LHCN-M2 (cell line): ENCODE measurements around the gene HSD11B1L. TPM values are rescaled to one million over a fixed set of nuclear protein-coding genes. Genes with fewer than 3 reads are reported as not detected.
"Not testable (repeated sequence)": the region's sequence is repeated elsewhere in the genome, so short reads cannot be mapped to it uniquely, and the experiment has no call there.

Source experiments
- DNase-seq: peaks from one replicate; pipeline ENCODE4 v3.0.0-alpha.2; 2012; ENCODE audit warnings: low read depth
- total RNA-seq: library from RNA; depleted of rRNA; stranded (reverse); fragments of >200 nt; gene quantifications from 2 replicates; pipeline ENCODE4 v1.2.3, GENCODE V29; 2014; rRNA removed

The HSD11B1L gene
- total RNA-seq, 1 experiment from 2014 or later, result 22.4 TPM

DNA sequence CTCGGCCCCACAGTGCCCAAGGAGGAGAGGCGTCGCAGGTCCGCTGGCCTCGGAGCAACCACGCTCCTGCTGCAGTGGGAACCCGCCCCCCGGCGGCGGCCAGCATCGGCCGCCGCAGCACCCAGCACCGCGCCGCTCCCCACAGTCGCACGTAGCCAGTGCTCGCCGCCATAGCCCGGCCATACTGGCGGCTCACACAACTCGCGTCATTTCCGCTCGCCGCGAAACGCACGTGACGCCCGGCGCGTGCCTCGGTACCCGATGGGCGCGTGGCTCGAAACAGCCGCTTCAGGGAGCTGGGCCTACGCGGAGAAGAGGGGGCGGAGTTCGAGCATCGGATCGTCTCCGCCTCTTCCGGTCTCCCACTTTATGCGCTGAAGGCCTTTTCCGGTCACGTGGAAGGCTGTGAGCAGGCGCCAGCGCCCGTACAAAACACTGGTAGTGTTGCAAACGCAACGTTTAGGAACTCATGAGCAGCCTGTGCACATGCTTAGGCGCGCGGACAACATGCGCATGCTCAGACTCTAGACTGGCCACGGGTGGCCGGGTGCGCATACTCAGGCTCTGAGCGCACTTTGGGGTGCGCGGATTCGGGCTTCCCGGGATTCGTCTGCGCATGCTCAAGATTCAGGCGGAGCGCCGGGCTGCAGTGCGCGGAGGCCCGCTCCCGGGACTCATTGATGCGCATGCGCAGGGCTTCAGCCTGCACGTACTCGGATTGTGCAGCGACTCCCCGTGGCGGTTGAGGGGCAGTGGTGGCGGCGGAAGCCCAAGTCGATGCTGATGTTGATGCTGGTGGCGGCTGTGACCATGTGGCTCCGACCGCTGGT lies 39.3 kb downstream of the HSD11B1L start, which contains the start of the genes CATSPERD and LONP1:
Gene CATSPERD, plus strand, starts transcription at position 677 of the 830 bp plus-strand sequence. Its CDS starts 101 bp downstream, at position 778.
Gene LONP1, minus strand, starts transcription at position 186 of the 830 bp plus-strand sequence. Its CDS starts 14 bp downstream, at position 172.
- peak; percentile 99 for DNase-seq

DNA sequence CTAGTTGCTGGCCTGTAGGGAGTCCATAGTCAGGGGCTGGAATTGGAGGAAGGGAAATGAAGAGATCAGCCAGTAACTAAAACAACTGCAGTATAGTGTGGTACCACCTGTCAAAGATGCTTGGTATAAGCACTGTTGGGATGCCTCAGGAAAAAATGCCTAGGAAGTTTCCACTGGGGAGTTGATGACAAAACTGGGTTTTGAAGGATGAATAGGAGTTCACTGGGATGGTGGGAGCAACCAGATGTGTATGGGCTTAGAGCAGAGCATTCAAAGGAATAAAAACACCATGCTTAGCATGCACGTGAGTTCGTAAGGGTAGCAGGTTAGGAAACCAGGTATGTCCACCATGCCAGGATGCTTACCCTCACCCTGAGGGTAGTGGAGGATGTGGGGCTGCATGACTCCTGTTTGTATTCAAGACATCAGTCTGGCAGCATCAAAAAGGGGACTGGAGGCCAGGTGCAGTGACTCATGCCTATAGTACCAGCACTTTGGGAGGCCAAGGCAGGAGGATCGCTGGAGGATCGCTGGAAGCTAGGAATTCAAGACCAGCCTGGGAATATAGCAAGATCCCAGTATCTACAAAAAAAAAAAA lies 46.7 kb downstream of the HSD11B1L start:
- DNase-seq, result no peak

DNA sequence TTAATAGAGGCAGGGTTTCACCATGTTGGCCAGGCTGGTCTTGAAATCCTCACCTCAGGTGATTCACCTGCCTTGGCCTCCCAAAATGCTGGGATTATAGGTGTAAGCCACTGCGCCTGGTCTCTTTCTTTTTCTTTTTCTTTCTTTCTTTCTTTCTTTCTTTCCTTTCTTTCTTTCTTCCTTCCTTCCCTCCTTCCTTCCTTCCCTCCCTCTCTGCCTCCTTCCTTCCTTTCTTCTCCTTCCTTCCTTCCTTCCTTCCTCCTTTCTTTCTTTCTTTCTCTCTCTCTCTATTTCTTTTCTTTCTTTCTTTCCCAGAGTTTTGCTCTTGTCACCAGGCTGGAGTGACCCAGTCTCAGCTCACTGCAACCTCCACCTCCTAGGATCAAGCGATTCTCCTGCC lies 52.3 kb downstream of the HSD11B1L start:
- DNase-seq, result not testable (repeated sequence)

Other genes with a start within 250 kb of the HSD11B1L start
- not detected in 2 replicates for gene ZNRF4, start 225.6 kb upstream of the HSD11B1L start, total RNA-seq
- gene TINCR, start 113.1 kb upstream of the HSD11B1L start, total RNA-seq, result 0.06 TPM in 1 of 2 replicates, not detected in the other
- gene SAFB2, start 58.3 kb upstream of the HSD11B1L start, total RNA-seq, result 17.6 and 23.2 TPM in 2 replicates
- 21.2 and 45.7 TPM in 2 replicates for gene SAFB, start 57.9 kb upstream of the HSD11B1L start, total RNA-seq
- 48.8 and 52.1 TPM in 2 replicates for gene MICOS13, start 511 bp upstream of the HSD11B1L start, total RNA-seq
- gene RPL36, start 9.3 kb downstream of the HSD11B1L start, total RNA-seq, result 795 and 866 TPM in 2 replicates
- 71.2 and 83.6 TPM in 2 replicates for gene LONP1, start 39.1 kb downstream of the HSD11B1L start, total RNA-seq
- not detected in 2 replicates for gene CATSPERD, start 39.6 kb downstream of the HSD11B1L start, total RNA-seq
- 2.0 and 2.9 TPM in 2 replicates for gene PRR22, start 103.7 kb downstream of the HSD11B1L start, total RNA-seq
- 44.6 and 47.6 TPM in 2 replicates for gene DUS3L, start 110.1 kb downstream of the HSD11B1L start, total RNA-seq
- not detected in 2 replicates for gene NRTN, start 124.0 kb downstream of the HSD11B1L start, total RNA-seq
- gene FUT6, start 158.7 kb downstream of the HSD11B1L start, total RNA-seq, result not detected in 2 replicates
- not detected in 2 replicates for gene FUT3, start 170.4 kb downstream of the HSD11B1L start, total RNA-seq
- not detected in 2 replicates for gene FUT5, start 189.5 kb downstream of the HSD11B1L start, total RNA-seq
- gene NDUFA11, start 222.8 kb downstream of the HSD11B1L start, total RNA-seq, result 172 and 188 TPM in 2 replicates
- 2.6 and 3.0 TPM in 2 replicates for gene VMAC, start 223.8 kb downstream of the HSD11B1L start, total RNA-seq
- gene CAPS, start 233.2 kb downstream of the HSD11B1L start, total RNA-seq, result 2.4 and 3.5 TPM in 2 replicates